HG03575 (cell line): ENCODE data around the gene ART4.
A peak's percentile ranks its signal among the peaks of the same experiment; 100 is the strongest.

Source experiments
- ATAC-seq: cut with Tn5 transposase; IDR thresholded peaks from one replicate; pipeline ENCODE4 v1.9.1; 2021; ENCODE audit not compliant: unreplicated experiment, insufficient number of reproducible peaks, low FRiP score; ENCODE audit errors: extremely low read depth

The ART4 gene

DNA sequence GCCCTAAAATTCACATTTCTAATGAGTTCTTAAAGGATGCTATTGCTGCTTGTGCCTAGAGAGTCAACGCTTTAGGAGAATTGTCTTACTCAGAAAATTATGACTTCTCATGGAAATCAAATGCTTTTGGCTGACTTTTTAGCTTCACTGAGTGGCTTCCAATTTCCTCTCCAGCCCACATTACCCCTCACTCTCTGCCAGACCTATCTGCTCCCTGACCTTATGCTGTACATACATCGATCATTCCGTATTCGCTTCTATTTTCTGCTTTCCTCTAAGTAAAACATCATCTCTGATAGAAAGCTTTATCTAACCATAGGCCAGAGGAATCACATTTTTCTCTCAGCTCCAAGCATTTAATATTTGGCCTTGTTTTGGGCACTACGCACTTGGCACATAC is 16.8 kb downstream of the ART4 start:
- no peak for ATAC-seq

DNA sequence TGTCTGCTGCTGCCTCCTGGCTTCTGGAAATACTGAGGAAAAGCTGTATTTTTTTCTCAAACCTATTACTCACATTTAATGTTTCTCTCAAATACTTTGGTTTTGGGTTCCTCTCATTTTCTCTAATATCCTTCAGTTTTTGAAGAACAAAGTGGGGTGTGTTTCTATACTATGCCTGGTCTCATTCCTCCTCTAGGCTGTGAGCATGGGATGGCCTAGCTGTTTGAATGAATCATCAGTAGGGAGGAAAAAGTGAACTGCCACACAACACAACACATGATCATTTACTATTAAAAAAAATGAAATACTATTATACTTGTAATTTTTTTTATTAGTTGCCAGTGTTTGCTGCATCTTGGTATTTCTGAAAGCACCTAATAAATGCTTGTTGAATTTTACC is 18.1 kb downstream of the ART4 start:
- no peak for ATAC-seq

DNA sequence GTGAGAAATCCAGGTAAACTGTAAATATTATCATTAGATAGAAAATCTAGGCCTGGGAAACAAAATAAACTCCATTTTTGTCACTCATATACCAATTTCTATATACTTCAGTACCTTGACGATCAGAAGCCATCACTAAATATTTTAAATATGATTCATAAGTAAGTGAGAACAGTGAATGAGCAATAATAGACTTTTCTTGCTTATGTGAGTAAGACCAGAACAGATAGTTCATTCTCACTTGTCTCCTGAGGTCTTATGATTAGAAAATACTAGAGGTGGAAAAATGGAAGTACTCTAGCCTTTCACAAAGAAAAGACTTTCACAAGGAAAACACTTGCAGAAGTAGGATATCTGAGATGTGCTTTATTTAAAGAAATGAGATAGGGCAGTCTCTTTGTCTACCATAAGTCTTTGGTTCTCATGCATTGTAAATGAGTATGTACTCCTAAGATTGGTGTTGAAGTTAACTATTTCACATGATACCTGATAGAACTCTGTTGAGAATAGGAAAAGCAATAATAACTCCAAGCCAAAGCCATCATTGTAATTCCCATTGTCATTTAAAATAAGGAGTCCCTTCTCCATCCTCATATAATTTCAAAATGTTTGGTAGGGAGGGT is 19.2 kb downstream of the ART4 start:
- ATAC-seq = no peak

DNA sequence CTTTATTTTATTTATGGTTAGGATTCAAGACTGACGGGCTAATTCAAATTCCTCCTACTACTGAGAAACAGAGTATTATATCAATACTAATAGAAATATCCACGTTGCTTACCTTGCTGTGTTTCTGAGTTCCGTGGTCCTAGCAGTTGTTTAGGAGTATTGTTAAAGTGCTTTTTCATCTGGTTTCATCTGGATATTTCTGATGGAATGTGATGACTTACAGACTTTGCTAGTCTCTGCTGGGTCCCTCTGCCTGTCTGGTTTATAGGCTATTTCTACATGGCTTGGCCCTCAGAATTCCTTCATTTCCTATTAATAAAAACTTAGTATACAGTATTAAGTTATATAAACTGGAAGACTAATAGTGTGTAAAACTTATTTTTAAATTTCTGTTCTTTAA is 29.3 kb downstream of the ART4 start, which contains the start of gene SMCO3:
TSS of gene SMCO3 (minus strand) at position 169 of the 400 bp plus-strand sequence. CDS start 7,502 bp downstream, outside the sequence.
- no peak for ATAC-seq

DNA sequence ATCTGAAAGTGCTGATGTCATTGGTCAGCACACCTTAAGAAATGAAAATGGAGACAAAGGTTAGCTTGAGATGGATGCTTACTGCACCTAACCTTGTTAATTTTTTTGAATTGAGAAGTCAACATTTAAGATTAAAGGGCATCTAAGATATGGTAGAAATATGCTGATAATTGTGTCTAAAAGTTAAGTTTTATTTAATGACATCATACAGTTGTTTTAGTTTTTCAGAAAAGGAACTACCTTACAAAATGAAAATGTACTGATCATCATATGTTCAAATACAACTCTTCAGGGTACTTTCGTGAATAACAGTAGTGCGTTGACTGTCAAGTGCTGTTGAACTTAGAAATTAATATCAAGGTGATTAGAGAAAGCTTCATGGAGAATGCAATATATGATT is 31.8 kb downstream of the ART4 start:
- no peak for ATAC-seq

DNA sequence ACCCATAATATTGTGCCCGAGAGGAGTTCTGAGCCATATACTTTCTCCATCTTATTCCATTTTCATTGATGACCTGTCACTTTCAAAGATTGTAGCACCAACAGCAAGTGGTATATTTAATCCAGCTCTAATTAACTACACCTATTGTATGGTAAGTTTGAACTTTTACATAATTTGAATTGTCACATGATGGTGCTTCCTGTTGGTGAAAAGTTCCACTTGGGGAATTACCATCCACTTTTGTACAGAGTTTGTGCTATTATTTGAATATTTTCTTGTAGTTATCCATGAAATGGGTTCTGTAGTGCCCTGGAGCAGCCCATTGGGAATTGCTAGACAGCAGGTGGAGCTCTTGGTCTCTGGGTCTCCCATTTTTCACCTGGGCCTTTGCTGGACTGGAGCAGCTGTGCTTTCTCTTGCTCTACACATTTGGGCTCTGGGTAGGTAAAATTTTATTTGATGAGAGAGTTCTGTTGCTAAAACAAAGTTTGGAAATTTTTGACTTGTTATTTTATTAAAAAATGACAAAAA is 32.3 kb downstream of the ART4 start:
- ATAC-seq = no peak

DNA sequence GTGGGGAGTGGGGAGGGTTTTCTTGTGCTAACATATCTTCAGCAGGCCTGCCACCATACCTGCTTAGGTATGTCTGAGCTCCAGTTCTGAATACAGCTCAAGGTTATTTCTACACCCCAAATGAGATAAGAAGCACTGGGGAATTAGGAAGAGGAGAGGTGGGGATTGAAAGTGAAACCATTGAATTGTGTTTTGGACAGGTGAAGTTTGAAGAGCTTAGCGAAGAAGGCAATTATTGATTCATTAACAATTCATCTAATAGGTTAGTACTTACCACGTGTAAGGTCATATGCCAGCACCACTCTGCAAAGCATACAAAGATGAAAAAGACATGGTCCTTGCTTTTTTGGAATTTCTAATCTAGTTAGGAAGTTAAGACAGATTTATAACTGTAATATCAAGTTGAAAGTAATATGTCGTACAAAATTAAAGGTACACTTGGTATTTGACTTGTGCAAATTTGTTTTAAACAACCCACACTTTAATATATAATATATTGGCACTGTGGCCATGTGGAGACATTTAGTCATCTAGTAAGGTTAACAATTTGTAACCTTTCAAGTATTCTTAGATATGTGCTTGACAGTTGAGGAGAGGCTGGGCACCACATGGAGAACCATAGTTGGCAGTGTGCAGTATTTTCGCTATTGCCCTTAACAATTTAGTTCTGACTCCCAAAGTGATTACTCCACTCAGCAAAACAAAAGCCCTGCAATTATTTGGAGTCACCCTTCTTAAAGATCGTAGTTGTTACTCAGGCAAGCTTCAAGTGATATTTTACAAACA is 33.0 kb downstream of the ART4 start:
- no peak for ATAC-seq

DNA sequence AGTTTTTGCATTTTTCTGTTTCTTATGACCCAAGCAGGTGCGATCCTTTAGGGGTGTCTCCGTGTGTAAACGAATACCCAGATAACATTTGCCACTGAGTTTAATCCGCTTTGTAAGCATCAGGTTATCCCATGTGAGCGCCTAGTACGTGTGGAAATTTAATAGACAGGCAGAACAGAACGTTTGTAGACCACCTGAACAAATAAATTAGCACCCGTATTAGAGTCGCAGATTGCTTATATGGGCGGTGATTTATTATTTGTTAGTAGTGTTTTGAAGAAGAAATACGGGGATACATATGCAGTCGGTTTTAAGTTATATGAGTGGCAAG is 39.5 kb downstream of the ART4 start:
- peak; percentile 9 for ATAC-seq

DNA sequence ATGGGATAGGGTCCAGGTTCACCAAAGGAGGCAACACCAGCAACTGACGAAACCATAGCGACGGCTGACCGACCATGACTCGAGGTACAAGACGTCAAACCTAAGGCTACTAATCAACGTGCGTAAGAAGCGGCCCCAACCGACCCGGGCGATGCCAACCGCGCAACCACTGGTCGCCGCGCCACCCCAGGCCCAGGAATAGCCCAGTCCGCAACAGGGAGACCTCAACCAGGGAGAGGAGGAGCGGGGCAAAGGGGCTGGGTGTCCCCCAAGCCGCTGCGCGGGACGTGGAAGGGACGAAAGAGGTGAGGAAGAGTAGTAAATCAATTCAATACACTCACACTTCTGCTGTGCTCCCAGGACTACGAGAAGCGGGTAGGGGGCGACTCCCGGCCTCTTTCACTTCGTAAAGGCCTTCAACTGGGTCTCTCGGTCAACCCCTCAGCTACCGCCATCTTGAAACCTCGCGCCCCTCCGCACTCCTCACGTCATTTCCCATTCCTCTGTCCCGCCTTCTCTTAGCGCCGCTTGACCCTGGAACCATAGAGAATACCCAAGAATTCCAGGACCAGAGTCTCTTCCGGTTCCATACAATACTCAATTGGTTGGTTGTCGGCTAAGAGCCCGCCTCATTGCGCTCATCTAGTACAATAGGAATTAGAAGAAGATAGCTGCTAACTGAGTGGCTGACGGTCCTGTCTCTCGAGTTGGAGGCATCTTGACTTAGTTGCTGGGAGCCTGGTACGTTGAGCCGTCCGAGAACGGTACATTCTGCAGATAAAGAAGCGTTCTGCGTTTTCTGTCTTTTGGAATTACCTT is 40.1 kb downstream of the ART4 start, which contains the start of the genes C12orf60 and WBP11:
TSS of gene C12orf60 (plus strand) at position 660 of the 819 bp plus-strand sequence. CDS start 19,266 bp downstream, outside the sequence.
TSS of gene WBP11 (minus strand) at position 468 of the 819 bp plus-strand sequence. CDS start 2,095 bp downstream, outside the sequence.
- ATAC-seq = peak; percentile 99

DNA sequence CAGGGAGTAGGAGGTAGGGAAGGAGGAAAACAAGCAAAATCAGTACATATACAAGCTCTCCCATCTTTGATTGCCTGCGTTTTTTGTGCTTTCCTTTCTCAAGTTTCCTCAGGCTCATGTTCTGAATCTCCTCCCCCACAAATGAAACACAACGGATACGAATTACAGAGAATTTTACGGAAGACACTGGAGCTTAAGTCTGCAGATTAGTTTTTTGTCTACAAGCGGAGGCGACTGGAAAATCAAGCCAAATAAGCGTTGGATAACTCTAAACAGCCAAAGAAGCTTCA is 40.7 kb downstream of the ART4 start:
- ATAC-seq = no peak

DNA sequence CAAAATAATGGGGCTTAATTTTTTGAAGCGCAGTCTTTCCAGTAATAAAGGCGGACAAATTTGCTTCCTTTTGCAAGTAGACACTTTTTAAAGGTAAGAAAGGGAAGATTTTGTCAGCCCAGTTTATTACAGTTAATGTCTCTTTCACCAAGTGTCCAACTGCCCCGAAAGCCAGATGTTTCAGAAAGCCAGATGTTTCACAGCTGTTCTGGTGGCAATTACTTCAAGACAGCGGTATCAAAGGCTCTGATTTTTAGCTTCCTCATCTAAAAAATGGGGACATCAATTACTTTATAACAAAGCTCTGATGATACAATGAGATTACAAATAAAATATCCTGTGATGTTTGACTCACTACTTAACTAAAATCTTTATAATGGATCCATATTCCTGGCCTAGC is 41.1 kb downstream of the ART4 start:
- ATAC-seq = no peak

DNA sequence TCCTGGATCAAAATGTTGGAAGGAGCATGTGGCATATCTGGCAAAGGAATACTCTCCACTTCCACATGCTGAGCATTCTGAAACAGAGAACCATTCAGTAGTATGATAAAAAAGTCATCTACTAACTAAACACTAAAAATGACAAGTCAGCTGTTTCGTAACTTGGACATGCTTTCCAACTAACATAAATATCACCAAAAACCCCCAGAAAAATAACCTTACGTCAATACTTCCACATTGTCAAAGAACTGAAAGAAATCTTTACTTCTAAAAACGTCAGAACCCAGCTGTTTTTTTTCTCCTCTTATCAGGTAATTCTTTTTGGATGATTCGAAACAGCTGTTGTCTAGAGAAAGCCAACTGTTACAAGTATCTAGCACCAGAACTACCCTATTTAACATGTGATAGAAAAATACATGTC is 48.3 kb downstream of the ART4 start:
- no peak for ATAC-seq

DNA sequence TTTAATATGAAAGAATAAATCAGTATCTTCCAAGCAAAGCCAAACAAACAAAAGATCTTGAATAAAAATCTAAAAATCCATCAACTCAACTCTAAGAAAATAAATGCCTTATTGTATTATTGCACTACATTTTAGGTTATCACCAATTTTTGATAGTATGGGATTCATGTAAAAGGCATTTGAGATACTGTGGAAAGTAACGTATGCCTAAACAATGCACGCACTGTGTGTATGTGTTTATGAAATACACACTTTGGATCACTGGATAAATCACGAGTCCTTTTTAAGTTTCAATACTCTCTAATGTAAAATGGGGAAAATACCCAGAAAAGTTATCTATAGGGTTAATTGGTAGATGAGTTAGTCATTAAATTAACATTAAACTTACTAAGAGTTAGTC is 57.8 kb downstream of the ART4 start:
- no peak for ATAC-seq

DNA sequence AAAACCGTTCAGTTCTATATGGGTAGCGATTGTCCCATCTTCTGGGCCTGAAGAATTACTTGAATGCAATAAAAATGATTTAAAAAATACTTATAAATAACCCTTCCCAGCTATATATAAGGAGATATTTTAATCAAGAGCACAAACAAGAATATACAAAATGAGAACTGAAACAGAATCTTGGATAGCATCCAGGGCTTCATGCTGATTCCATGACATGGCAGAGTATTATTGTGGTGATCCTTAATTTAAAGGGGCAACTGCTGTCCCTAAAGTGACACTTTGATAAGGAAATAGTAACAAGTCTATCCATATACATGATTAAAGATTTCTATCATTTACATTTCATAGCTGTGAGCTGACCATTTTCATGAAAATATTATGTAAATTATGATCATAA is 58.9 kb downstream of the ART4 start:
- no peak for ATAC-seq

DNA sequence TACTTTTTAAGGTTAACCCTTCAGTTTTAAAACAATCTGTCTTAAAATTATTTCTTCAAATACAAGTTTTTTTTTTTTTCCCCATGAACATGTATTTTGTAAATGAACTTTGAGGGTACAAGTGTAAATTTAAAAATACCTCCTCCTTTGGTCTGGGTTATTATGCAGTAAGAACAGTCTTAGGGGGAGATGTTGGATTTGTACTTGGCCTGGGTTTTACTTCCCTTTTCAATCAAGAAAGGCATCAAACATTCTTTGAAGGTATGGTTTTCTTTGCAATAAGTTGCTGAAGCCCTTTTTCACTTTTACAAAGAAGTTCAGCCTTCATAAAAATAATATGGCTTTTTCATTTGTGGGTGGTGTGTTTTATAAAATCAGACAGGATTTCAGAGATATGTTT is 60.6 kb downstream of the ART4 start:
- no peak for ATAC-seq

DNA sequence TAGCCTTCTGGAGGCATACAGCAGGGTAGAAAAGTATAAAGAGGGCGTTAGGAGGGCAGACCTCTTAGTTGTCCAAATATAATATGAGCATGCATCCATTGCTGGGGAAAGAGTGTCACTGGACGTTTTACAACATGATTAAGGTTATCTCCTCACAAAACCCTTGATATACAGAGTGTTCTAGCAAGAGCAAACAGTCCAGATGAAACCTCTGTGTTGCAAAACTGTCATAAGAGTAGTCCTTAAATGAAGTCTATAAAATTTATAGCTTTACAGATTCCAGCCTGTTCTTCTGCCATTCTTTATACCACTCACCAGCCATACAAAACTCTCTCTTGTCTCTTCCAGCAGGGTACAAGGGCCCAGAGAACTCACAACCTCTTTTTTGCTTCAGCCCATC is 61.8 kb downstream of the ART4 start:
- no peak for ATAC-seq

DNA sequence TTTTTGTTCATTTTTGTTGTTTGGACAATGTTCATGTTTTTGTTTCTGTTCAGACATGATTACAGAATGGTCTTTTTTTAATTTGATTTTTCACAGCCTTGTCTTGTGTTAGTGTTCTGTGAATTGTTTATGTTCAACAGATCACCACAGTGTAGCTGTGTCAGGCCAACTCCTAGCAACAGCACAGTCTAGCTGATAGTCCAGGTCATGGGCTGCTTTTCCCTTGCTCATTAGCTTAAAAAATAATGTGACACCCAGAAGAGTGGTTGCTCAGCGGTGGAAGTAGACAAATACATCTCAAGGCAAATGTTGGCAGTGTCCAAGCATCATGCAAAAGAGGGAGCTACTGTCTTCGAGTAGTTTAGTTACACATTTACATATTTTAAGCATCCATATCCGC is 62.5 kb downstream of the ART4 start:
- ATAC-seq = no peak

DNA sequence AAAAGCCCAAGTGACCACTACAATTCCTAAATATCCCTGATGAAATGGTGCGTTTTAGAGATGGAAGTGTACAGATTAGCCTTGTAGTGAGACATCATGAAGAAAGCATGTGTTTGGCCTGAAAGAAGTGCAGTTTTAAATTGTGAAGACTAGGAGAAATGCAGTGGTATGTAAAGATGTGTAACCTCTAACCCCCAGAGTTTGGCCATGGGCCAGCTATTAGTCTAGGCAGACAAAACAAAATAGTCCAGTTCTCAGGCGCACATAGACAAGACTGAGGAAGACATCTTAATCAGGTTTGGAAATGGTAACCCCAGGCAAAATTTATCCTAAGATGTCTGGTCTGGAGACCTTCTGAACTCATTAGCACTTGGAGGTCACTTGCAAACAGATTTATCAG is 63.5 kb downstream of the ART4 start:
- ATAC-seq = no peak

DNA sequence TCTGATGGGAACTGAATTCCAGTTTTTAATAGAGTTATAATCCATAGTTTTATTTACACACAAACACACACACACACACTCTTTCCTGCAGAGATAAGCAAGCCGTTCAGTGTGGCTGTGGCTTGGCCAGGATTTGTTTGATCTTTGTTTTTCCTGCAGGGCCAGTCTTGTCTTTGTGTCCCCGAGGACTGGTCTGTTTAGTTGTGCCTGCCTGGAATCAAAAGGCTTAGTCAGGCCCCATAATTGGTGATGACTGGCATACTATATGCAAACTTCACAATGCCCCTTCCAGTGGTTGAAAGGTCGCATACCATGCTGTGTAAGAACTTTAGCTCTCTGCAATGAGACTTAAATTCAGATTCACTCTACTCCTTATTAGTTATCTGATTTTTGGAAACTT is 66.1 kb downstream of the ART4 start:
- ATAC-seq = no peak
